Tibial nerve (tissue), 4 donors: ENCODE measurements around the gene MYG1.

ENCODE experiments used
- EP300 ChIP-seq, 2 donors: sonication (generic); formaldehyde crosslinking; IDR thresholded peaks; one replicate each; pipeline ENCODE4 v1.6.1; 2017; ENCODE audit warnings: antibody characterized with exemption in 2 of 2, mild to moderate bottlenecking in 1 of 2
- TF ChIP-seq, protein P1 (sequence below), 5 experiments: fragments of 200-600 bp in 3 of 5; fragments of 450-650 bp in 2 of 5; sonication (generic) in 3 of 5; IDR thresholded peaks; one replicate each; pipeline ENCODE4 v1.5.1; 2016 to 2019; ENCODE audit warnings: antibody characterized with exemption in 5 of 5, mild to moderate bottlenecking in 3 of 5, moderate library complexity in 2 of 5

DNA sequence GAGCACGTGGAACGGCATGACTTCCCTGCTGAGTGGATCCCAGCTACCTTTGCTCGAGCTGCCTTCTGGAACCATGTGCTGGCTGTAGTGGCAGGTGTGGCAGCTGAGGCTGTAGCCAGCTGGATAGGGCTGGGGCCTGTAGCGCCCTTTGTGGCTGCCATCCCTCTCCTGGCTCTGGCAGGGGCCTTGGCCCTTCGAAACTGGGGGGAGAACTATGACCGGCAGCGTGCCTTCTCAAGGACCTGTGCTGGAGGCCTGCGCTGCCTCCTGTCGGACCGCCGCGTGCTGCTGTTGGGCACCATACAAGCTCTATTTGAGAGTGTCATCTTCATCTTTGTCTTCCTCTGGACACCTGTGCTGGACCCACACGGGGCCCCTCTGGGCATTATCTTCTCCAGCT, 46.2 kb upstream of the MYG1 start:
- no peak for TF ChIP-seq EP300 (IDR thresholded peaks at IDR 0.05)
- TF ChIP-seq, protein P1, sequence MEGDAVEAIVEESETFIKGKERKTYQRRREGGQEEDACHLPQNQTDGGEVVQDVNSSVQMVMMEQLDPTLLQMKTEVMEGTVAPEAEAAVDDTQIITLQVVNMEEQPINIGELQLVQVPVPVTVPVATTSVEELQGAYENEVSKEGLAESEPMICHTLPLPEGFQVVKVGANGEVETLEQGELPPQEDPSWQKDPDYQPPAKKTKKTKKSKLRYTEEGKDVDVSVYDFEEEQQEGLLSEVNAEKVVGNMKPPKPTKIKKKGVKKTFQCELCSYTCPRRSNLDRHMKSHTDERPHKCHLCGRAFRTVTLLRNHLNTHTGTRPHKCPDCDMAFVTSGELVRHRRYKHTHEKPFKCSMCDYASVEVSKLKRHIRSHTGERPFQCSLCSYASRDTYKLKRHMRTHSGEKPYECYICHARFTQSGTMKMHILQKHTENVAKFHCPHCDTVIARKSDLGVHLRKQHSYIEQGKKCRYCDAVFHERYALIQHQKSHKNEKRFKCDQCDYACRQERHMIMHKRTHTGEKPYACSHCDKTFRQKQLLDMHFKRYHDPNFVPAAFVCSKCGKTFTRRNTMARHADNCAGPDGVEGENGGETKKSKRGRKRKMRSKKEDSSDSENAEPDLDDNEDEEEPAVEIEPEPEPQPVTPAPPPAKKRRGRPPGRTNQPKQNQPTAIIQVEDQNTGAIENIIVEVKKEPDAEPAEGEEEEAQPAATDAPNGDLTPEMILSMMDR (IDR thresholded peaks at IDR 0.05): no peak
